ENCODE data around the gene ZNF672.
"Not testable (repeated sequence)": the region's sequence is repeated elsewhere in the genome, so short reads cannot be mapped to it uniquely, and the experiment has no call there.

The ZNF672 gene

DNA sequence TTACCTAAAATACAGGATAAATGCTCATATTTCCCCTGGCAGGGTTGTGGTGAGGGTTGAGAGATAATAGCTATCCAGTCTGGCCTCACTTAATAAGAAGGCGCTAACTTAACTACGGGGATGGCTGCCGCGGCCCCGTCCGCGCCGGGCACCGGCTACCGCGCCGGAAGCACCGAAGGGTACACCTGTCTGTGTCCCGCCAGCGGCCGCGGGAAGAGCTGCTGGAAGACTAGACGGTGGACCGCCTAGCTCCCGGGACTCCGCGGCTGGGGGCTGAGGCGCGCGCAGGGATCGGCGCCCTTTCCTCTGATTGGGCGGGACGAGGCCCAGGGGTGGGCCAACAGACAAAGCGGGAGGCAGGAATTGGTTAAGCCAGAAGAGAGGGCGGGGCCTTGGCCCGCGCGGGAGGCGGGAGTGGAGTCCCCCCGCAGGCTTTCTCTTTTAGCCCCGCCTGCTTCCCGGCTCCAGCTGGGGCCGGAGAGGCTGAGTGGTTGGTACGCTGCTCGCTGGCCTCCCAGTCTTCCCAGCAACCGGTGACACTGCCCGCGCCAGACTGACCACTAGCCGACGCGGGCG lies at the start of gene ZNF672:
ZNF672 (plus strand) TSS at position 444 of the 576 bp plus-strand sequence. CDS start 9,051 bp downstream, outside the sequence.
- in situ Hi-C loops (cut with MboI; ENCODE audit: low sequenced_read_pairs) = no loop called here

DNA sequence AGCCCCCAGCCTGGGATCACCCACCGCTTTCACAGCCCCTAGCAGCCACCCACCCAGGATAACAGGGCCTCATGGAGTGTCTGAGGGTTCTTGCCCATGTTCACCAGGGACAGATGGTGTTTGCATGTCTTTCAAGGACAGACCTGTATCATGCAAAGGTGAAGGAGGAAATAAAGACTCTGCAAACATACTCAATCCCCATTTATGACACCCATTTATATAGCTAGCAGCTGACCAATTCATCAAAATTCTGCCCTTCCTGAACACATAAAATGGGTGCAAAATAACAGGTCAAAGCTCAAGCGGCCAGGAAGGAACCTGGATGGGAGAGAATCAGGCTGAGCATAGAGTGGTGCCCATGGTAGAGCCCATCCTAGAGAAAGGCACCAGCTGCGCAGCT lies 49.7 kb upstream of the ZNF672 start:
- in situ Hi-C loops (cut with MboI; ENCODE audit: low sequenced_read_pairs) = no loop called here

DNA sequence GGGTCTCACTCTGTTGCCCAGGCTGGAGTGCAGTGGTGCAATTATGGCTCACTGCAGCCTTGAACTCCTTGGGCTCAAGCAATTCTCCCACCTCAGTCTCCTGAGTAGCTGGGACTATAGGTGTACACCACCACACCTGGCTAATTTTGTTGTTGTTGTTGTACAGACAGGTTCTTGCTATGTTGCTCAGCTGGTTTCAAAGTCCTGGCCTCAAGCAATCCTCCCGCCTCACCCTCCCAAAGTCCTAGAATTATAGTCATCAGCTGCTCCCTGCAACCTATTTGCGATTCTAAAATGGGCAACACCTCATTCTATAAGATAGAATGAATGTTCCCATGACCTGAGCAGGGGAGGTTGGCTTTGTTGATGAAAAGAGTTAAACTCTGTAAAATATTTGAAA lies 48.7 kb upstream of the ZNF672 start:
- in situ Hi-C loops (cut with MboI; ENCODE audit: low sequenced_read_pairs) = not testable (repeated sequence)

DNA sequence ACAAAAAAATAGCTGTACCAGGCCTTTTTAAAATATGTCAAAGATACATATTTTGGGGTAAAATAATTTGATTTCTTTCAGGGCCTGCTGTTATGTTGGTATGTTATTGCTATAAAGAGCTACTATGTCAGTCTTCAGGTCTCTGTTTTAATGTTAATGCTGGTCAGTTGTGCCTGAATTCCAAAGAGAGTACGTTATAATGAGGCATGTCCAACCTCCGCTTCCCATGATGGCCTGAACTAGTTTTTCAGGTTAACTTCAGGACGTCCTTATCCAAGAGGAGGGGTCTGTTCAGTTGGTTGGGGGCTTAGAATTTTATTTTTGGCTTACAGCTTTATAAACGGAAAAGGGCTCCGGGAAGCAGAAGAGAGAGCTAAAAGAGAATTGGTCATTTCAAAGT lies 47.6 kb upstream of the ZNF672 start:
- in situ Hi-C loops (cut with MboI; ENCODE audit: low sequenced_read_pairs) = no loop called here

DNA sequence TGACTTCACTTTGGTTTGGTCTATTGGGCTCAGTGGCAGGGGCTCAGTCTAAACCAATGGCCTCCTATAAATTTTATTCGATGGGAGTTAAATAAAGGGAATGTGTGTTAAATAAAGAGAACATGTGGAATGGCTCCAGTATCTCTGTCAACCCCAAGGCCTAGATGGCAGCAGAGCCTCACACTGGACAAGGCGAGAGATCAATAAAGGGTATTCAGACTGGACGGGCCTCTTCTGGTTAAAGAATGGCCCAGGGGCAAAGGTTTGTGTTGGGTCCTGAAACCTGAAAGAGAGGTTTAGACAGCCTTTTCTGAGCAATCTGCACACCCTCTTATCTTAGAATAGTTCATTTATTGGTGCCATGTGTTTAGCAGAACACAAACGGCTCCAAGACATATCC lies 47.0 kb upstream of the ZNF672 start:
- in situ Hi-C loops (cut with MboI; ENCODE audit: low sequenced_read_pairs) = no loop called here

DNA sequence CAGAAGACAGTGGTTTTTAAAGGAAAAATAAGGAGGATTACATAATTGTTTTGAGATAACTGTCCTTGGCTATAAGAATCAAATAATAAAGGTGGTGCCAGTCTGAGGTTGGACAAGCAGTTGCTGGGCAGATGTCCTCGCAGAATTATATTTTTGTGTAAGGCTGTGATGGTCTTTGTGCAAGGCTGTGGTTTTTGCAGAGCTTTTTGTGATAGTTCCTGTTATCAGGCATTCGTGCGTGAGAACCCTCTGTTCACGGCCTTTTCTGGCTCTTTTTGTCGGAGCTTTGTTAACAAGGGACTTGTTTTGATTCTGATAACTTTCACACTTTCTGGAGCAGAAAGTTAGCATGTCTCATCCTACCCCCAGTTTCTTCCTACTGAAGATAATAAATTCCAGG lies 45.7 kb upstream of the ZNF672 start:
- in situ Hi-C loops (cut with MboI; ENCODE audit: low sequenced_read_pairs) = no loop called here

DNA sequence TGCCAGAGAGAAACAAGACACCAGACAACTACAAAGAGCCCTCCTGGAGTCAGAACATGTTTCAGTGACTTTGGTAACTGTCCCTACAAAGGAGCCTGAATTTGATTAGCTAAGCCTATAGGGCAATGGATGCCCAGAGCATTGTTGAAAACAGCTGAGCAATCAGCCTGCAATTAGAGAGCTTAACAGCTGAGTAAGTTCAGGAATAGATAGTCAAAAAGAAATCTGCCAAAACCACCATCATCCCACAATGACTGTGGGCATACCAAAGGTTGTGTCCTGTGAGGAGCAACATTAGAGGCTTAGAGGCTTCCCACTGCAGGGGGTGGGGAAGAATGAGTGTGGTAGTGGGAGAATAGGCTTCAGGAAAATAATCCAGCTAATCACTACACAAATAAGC lies 44.4 kb upstream of the ZNF672 start:
- in situ Hi-C loops (cut with MboI; ENCODE audit: low sequenced_read_pairs) = no loop called here

DNA sequence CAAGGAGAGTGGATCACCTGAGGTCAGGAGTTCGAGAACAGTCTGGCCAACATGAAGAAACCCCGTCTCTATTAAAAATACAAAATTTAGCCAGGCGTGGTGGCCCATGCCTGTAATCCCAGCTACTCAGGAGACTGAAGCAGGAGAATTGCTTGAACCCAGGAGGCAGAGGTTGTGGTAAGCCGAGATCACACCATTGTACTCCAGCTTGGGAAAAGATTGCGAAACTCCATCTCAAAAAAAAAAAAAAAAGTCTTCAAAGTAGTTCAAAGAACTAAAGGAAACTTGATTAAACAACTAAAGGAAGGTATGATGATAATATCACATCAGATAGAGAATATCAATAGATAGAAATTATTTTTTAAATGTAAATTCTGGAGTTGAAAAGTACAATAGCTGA lies 43.4 kb upstream of the ZNF672 start:
- in situ Hi-C loops (cut with MboI; ENCODE audit: low sequenced_read_pairs) = not testable (repeated sequence)

DNA sequence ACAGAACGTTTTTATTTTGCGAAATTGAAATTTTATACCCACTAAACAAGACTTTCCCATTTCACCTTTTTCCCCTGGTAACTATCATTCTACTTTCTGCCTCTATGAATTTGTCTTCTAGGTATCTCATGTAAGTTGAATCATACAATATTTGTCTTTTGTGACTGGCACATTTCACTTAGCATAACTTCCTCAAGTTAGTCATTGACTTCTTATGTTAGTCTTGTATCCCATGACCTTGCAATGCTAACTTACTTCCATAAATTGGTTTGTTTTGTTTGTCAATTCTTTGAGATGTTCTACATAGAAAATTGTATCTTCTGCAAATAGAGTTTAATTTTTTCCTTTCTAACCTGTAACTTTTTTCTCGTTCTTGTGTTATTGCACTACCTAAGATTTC lies 39.2 kb upstream of the ZNF672 start:
- in situ Hi-C loops (cut with MboI; ENCODE audit: low sequenced_read_pairs) = no loop called here

DNA sequence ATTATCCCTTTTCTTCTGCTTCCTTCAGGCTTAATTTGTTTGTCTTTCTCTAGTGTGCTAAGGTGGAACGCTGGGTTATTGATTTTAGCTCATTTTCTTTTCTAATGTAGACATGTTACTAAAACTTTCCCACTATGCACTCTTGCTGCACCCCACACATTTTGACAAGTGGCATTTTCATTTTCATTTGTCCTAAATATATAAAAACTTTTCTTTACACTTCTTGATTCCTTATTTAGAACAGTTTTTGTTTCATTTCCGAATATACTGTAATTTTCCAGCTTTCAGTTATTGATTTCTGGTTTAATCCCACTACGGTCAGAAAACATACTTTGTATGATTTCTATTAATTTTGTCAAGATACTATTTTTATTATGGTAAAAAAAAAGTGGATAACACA lies 37.6 kb upstream of the ZNF672 start:
- in situ Hi-C loops (cut with MboI; ENCODE audit: low sequenced_read_pairs) = no loop called here

DNA sequence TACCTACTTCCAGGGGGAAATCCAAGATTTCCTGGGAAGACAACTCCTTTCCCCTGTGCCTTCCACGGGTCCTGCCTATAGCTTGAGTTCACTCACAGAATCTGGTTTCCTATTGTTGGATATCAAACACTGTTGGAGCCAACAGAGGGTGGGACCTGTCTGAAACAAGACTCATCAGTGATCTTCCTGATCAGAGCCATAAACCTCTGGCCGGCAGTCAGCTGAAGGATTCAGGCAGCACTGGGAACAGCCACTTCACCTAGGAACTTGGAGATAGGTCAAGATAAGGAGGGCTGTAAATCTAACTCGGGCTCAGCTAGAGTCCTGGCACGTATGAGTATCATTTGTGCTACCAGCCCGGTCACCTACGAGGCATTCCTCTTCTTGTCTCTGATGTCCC lies 35.6 kb upstream of the ZNF672 start:
- in situ Hi-C loops (cut with MboI; ENCODE audit: low sequenced_read_pairs) = no loop called here

DNA sequence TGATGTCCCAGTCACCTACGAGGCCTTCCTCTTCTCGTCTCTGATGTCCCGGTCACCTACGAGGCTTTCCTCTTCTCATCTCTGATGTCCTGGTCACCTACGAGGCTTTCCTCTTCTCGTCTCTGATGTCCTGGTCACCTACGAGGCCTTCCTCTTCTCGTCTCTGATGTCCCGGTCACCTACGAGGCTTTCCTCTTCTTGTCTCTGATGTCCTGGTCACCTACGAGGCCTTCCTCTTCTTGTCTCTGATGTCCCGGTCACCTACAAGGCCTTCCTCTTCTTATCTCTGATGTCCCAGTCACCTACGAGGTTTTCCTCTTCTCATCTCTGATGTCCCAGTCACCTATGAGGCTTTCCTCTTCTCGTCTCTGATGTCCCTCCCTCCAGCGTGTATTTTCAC lies 34.5 kb upstream of the ZNF672 start:
- in situ Hi-C loops (cut with MboI; ENCODE audit: low sequenced_read_pairs) = not testable (repeated sequence)

DNA sequence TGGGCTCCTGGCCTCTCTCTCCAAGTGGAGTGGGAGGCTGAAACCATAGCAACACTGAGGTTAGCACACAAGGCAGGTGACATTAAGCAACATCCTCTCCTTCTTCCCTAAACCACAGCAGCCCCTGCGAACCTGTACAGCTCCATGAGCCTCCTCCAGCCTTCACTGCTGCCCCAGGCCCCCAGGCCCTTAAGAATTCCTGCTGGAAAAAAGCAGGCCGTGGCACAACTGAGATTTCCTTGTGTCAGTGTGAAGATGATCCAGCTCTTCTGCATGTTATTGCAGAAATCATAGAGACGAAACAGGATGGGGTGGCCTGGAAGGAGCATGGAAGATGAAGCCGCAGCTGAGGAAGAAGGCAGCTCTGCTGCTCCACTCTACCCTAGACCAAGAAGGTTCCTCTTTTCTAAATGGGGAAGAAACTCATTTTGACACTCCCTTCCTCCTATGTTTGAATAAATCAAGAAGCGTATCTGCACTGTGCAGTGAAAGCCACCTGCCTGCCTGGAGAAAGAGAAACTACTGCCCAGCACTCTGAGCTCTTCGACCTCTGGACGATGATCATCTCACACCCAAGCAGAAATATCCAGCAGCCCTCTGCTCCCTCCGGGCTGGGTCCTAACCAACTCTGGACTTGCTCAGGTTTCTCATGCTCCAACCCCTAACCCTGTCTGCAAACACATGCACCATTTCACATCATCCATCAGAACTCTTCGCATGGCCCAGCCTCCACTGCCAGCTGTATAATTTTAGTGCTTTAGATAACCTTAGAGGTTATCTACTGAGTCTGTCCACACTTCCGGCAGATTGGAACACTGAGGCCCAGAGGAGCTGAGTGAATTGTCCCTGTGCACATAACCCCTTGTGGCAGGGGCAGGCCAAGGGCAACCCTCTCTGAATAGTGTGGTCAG lies 33.0 kb upstream of the ZNF672 start:
- in situ Hi-C loops (cut with MboI; ENCODE audit: low sequenced_read_pairs) = no loop called here

DNA sequence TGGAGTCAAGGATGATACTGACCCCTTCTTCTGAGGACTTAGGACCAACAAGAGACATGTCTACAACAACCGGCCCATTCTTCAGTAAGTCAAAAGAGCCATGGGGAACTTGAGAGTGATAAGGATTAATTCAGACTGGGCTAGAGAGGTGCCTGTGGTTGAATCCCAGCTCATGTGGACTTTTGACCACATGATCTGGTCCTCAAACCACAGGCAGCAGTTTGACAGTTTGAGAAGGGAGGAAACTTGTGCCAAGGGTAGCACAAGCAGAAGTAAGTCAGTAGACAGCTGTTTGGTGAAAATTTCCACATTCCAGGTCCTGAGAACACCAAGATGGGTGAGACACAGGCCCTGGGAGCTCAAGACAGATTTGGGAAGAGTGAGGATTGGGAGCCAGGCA lies 32.1 kb upstream of the ZNF672 start:
- in situ Hi-C loops (cut with MboI; ENCODE audit: low sequenced_read_pairs) = no loop called here

DNA sequence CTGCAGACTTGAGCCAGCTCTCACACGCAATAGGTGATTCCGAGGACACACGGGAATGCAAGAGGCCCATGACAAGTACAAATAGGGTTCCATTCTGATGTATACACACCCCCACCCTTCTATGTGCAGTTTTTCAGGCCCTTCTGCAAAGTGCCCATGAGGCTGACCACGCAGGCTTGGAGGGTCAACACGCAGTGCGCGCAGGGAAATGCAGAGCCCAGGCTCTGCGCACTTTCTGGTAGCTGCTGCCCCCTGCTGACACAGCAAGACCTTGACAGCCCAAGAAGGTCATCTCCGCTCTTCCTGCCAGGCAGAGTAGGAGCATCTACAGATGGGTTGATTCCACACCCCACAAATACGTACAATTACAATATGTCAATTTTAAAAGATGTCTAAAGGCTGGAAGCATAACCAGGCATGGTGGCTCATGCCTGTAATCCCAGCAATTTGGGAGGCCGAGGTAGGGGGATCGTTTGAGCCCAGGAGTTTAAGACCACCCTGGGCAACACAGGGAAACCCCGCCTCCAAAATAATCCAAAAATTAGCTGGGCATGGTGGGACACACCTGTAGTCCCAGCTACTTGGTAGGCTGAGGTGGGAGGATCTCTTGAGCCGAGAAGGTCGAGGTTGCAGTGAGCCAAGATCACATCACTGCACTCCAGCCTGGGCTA lies 30.8 kb upstream of the ZNF672 start:
- in situ Hi-C loops (cut with MboI; ENCODE audit: low sequenced_read_pairs) = no loop called here

DNA sequence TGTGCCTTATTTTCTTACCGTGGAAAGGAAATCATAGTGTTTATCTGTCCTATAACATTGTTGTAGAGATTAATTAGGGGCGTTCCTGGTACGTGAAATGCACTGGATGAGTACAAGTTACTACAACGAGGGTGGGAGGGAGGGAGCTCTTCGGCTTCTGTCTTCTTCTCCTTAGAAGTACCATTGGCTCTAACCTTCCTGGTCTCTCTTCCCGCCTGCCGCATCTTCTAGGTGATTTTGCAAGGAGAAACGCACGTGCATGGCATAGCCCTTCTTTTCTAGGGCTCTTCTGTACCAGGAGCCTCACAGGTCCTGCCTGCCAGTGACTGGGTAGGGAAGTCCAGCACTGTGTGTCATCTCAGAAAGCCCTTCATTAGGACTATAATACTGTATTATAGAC lies 29.1 kb upstream of the ZNF672 start:
- in situ Hi-C loops (cut with MboI; ENCODE audit: low sequenced_read_pairs) = no loop called here

DNA sequence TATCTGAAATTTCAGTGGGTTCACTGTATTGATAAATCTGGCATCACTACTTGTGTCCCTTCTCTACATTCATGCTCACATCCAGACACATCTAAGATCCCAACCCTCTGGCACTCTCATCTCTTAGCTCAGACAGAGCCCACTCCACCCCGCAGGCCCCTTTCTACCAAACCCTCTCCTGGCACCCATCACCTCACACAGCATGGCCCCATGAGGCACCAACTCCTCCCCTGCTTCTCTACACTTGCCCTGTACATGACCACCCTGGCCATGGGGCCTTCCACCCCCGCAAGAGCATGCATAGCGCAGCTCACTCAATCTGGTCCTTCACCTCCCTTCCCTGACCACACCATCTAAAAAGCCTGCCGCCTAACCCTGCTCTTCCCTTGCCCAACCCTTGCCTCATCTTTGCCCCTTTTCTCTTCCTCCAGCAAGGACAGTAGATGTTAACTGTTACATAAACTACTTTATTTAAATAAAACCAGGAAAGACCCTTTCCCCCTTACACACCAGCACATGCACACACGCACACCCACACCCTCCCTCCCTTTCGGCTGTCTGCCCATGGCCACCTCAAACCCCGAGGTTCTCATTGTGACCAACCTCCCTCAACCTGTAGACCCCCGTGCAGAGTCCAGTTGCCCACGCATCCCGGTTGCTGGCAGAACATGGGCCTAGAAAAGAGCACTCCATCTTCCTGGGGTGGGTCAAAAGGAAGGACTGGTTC lies 27.9 kb upstream of the ZNF672 start:
- in situ Hi-C loops (cut with MboI; ENCODE audit: low sequenced_read_pairs) = no loop called here

DNA sequence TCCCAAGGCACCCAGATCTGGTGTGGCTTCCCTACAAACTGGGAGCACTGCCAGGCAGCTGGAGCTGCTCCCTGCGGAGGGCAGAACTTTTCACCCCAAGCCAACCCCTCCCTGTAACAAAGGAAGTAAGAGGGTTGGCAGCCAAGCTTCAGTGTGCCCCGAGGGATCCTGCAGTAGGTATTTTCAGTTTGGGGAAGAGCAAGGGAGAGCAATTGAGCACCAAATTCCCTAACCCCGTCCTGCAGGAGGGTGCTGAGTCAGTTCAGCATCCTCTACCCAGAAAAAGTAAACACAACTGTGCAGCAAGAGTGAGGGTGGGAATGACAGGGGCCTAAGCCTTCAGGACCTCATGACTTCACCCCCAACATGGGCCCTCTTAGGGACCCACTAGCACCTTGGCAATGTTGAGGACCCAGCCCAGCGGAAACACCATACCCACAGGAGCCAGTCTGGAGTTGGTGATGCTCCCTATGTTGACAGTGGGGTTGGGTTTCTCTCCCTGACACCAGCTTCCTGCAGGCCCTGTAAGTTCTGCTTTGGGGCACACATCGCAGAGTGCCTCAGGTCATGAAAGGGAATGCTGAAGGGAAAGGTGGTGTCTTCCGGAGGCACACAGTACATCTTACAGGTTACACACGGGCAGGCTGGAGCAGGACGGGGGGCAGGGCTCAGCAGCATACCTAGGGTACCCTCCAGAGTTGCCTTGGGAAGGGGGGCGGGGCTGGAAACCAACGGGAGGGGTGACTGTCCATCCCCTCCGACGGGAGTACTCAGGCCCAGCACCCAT lies 27.1 kb upstream of the ZNF672 start:
- in situ Hi-C loops (cut with MboI; ENCODE audit: low sequenced_read_pairs) = no loop called here

DNA sequence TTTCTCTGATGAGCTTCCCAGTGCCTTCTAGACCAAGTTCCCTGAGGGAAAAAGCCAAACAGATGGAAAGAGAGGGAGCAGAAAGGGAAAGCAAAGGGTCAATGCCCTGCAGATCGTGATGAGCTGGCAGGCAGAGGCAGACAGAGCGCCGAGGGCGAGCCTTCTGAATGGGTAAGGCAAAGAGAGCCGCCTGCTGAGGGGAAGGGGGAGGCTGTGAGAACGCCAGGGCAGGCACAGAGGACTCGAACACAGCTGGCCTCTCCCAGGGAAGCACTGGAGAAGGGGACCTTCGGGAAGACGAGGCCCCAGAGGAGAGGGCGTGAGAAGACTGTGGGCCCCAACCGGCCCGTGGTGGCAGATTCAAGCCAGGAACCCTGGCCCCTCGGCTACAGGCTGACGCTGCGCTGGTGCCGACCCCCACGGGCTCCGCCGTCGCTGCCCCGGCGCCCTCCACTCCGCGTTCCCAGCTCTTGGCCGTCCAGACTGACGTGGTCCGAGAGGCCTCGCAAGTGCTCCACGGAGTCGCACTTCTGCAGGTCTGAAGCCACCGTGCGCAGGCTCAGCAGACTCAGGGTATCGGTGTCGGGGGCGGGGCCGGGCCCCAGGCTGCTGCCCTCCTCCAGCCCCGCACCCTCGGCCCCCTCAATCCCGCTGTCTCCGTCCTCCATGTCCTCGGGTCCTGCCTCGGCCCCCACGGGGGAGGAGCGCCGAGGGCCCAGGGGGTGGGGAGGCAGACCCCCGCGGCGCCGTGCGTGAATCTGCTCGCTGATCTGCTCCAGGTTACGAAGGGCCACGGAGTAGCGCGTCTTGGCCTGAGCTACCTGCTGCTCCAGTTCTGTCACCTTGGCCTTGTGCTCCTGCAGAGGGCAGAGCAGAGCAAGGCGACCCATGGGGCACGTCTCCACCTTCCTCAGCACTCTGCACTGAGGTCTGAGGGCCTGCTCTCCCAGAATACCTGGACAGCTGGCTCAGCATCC lies 26.2 kb upstream of the ZNF672 start:
- in situ Hi-C loops (cut with MboI; ENCODE audit: low sequenced_read_pairs) = no loop called here

All from HL-60/S4 treated with phorbol 12-myristate 13-acetate at 8.2 ng/mL for 4 days and 3 days (cell line).